GM12874 (cell line): Measurements from ENCODE around the gene ITGA6.

Source experiments
- CTCF ChIP-seq: IDR thresholded peaks from 2 replicates; pipeline ENCODE4 v1.5.1; 2011; ENCODE audit warnings: low read depth, mild to moderate bottlenecking, control low read depth, low read length, moderate library complexity; ENCODE audit not compliant: insufficient read depth

The ITGA6 gene

GRCh38 chr2:172512810-172513523, 85.6 kb downstream of the ITGA6 start:
- no peak for TF ChIP-seq CTCF

GRCh38 chr2:172513524-172513900, 86.1 kb downstream of the ITGA6 start:
- no peak for TF ChIP-seq CTCF

GRCh38 chr2:172513935-172514586, 86.7 kb downstream of the ITGA6 start:
- TF ChIP-seq CTCF, result no peak

- no peak for TF ChIP-seq CTCF
Observed at GRCh38 chr2:172516299-172516698, 88.9 kb downstream of the ITGA6 start.

GRCh38 chr2:172518995-172519394, 91.6 kb downstream of the ITGA6 start:
- no peak for TF ChIP-seq CTCF

GRCh38 chr2:172525601-172526000, 98.2 kb downstream of the ITGA6 start:
- TF ChIP-seq CTCF, result no peak

GRCh38 chr2:172531309-172531708, 103.9 kb downstream of the ITGA6 start:
- no peak for TF ChIP-seq CTCF
